ENCODE data around the gene SLC5A3.

The SLC5A3 gene

GRCh38 chr21:34076835-34077234 lies 3.5 kb downstream of the SLC5A3 start:
- TF ChIP-seq, protein P1, sequence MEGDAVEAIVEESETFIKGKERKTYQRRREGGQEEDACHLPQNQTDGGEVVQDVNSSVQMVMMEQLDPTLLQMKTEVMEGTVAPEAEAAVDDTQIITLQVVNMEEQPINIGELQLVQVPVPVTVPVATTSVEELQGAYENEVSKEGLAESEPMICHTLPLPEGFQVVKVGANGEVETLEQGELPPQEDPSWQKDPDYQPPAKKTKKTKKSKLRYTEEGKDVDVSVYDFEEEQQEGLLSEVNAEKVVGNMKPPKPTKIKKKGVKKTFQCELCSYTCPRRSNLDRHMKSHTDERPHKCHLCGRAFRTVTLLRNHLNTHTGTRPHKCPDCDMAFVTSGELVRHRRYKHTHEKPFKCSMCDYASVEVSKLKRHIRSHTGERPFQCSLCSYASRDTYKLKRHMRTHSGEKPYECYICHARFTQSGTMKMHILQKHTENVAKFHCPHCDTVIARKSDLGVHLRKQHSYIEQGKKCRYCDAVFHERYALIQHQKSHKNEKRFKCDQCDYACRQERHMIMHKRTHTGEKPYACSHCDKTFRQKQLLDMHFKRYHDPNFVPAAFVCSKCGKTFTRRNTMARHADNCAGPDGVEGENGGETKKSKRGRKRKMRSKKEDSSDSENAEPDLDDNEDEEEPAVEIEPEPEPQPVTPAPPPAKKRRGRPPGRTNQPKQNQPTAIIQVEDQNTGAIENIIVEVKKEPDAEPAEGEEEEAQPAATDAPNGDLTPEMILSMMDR (conservative IDR thresholded peaks at IDR 0.05; ENCODE audit: low read depth, low read length), result no peak
- H3K4me3 ChIP-seq (ENCODE audit: low read depth, low read length), result no peak overlapping the region
- DNase-seq (ENCODE audit: low read depth), result no peak

GRCh38 chr21:34077888-34078287 lies 4.5 kb downstream of the SLC5A3 start:
- no peak overlapping the region for H3K4me3 ChIP-seq (ENCODE audit: low read depth, low read length)
- TF ChIP-seq, protein P1 (conservative IDR thresholded peaks at IDR 0.05; ENCODE audit: low read depth, low read length), result no peak
- no peak for DNase-seq (ENCODE audit: low read depth)

DNA sequence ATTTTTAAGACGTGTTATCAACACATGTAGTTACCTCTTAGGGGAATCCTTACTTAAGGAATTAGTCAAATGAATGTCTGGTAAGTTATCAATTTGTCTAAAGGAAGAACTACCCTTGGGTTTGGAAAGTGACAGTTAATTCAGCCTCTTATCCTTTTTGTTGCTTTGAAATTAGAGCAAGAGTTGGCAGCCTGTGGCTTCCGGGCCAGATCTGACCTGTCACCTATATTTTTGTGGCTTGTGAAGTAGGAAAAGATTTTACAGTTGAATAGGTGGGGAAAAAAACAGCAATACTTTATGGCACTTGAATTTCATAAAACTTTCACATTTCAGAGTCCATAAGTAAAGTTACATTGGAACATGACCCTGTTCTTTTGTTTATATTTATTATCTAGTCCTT lies 5.5 kb downstream of the SLC5A3 start:
- no peak overlapping the region for H3K4me3 ChIP-seq (ENCODE audit: low read depth, low read length)
- no peak for DNase-seq (ENCODE audit: low read depth)
- TF ChIP-seq, protein P1 (conservative IDR thresholded peaks at IDR 0.05; ENCODE audit: low read depth, low read length), result no peak

- H3K4me3 ChIP-seq (ENCODE audit: low read depth, low read length), result no peak overlapping the region
- no peak for DNase-seq (ENCODE audit: low read depth)
- TF ChIP-seq, protein P1 (conservative IDR thresholded peaks at IDR 0.05; ENCODE audit: low read depth, low read length), result no peak
Measured at GRCh38 chr21:34080710-34081109, 7.3 kb downstream of the SLC5A3 start.

DNA sequence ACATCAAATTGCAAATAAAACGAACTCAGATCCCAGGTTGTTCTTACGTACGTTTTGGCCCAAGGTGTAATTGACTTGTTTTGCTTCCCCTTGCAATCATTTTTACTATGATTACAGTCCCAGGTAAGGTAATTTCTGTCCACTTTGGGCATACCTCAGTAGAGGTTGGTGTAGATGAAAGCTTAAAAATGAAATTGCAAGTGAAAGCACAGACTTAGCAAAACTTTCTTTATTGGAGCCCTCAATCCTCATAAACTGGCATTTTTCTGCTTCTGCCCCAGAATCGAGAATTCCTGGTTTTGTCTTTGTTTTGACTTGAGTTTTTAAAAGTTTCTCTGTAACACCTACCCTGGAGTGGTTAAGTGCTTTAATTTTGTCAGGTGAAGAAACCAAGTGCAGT lies 9.4 kb downstream of the SLC5A3 start:
- no peak for DNase-seq (ENCODE audit: low read depth)
- TF ChIP-seq, protein P1 (conservative IDR thresholded peaks at IDR 0.05; ENCODE audit: low read depth, low read length), result no peak
- no peak overlapping the region for H3K4me3 ChIP-seq (ENCODE audit: low read depth, low read length)

GRCh38 chr21:34083357-34083756 lies 10.0 kb downstream of the SLC5A3 start:
- TF ChIP-seq, protein P1 (conservative IDR thresholded peaks at IDR 0.05; ENCODE audit: low read depth, low read length), result no peak
- no peak overlapping the region for H3K4me3 ChIP-seq (ENCODE audit: low read depth, low read length)
- no peak for DNase-seq (ENCODE audit: low read depth)

DNA sequence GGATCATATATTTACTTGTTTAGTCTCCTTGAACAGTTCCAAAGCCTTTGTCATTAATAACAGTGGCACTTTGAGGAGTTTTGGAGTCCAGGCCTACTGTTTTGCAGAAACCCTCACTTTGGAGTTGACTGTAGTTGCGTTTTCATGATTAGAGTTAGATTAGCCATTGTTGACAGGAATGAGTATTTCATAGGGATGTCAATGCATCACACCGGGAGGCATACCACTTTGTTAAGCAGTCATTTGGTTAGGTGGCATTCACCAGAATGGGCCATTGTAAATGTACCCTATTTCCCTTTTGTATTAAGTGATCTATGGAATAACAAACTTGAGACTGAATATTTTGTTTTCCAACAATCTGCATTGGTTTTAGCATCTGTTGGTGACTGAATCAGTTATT lies 11.8 kb downstream of the SLC5A3 start:
- DNase-seq (ENCODE audit: low read depth), result no peak
- TF ChIP-seq, protein P1 (conservative IDR thresholded peaks at IDR 0.05; ENCODE audit: low read depth, low read length), result no peak

More for the DNA sequence above, 11.8 kb downstream of the SLC5A3 start:
- no peak overlapping the region for H3K4me3 ChIP-seq (ENCODE audit: low read depth, low read length)
